Psoas muscle (tissue), 8 donors: ENCODE results near the gene TTC29. TPM values are rescaled to one million over a fixed set of nuclear protein-coding genes. Genes with fewer than 3 reads are reported as not detected.

Experiments used
- ATAC-seq, 4 donors: fragments of 200-7000 bp; cut with Tn5 transposase; one replicate each; pipeline ENCODE4 v1.9.1; 2020; ENCODE audit warnings: moderate library complexity in 3 of 4, mild to moderate bottlenecking in 2 of 4
- DNase-seq, 2 donors: peaks; one replicate each; pipeline ENCODE4 v3.0.0-alpha.2; 2020
- H3K27ac ChIP-seq: fragments of 200-600 bp; one replicate; pipeline ENCODE4 v1.8.0; 2022
- H3K27me3 ChIP-seq, 3 donors: fragments of 200-600 bp in 1 of 3; one replicate each; pipeline versions ENCODE4 v1.6.1 to v1.8.0; 2013 to 2022; ENCODE audit warnings: low read length in 2 of 3, mild to moderate bottlenecking in 2 of 3, moderate library complexity in 1 of 3; ENCODE audit not compliant: insufficient read depth in 3 of 3
- H3K36me3 ChIP-seq, 2 donors: fragments of 200-600 bp in 1 of 2; one replicate each; pipeline versions ENCODE4 v1.6.1 to v1.8.0; 2013 to 2022; ENCODE audit warnings: low read depth in 1 of 2, mild to moderate bottlenecking in 1 of 2, moderate library complexity in 1 of 2; ENCODE audit not compliant: insufficient read depth in 1 of 2
- H3K4me1 ChIP-seq: fragments of 200-600 bp; one replicate; pipeline ENCODE4 v1.8.0; 2022
- H3K4me3 ChIP-seq: fragments of 200-600 bp; one replicate; pipeline ENCODE4 v1.8.0; 2022; ENCODE audit warnings: mild to moderate bottlenecking
- H3K9me3 ChIP-seq: fragments of 200-600 bp; one replicate; pipeline ENCODE4 v1.8.0; 2022
- CTCF ChIP-seq: fragments of 200-600 bp; IDR thresholded peaks from one replicate; pipeline ENCODE4 v1.8.0; 2022; ENCODE audit warnings: antibody characterized with exemption
- WGBS, 3 donors: extraction: QIAGEN DNeasy Blood & Tissue Kit; methylation state at CpG; one replicate each; pipeline versions ENCODE4 v1.1.6 to v1.1.7; 2013; 5-methylcytosine and 5-hydroxymethylcytosine counted together
- intact Hi-C, 2 donors: fragments of 100-400 bp; cut with DNase I; formaldehyde crosslinking; loops; one replicate each; pipeline versions ENCODE4 v1.11.0 to v1.14.2; 2022
- polyA plus RNA-seq, 3 donors: library from polyadenylated mRNA; stranded (reverse); fragments of 200-250 nt; gene quantifications; one replicate each; pipeline ENCODE4 v1.2.3, GENCODE V29; 2013
- total RNA-seq, 4 donors: library from RNA; stranded (reverse); fragmentation: NEBNext Ultra II Directional in 2 of 4; extraction: Animal tissue kit (Norgen Biotek cat#: 25700) in 2 of 4; gene quantifications; one replicate each; pipeline versions ENCODE4 v1.2.1 to v1.2.4, GENCODE V29; 2021 to 2023
- donor health status: healthy with polysubstance abuse.
- donor health status: DM: no; HTN: no; CAD: no; lungs with moderate emphysema.
- donor health status: Bipolar disorder and iron deficiency.
- donor health status: healthy.
- donor health status: DM: yes; HTN: yes; CAD: no.
- donor health status: DM: no; HTN: no; CAD: no.
- donor health status: DM: no; HTN: no; CAD: no.
- donor health status: DM: yes; HTN: yes; CAD: no.

TTC29 gene
- total and polyA plus RNA-seq, 7 donors: 0.03 TPM; not detected in 6

- no peaks in the 10 kb centered on the region for H3K9me3 ChIP-seq
- 76 to 79% (median 76%) methylated on average over 6 of the region's 6 CpGs for WGBS, 3 donors
- no peak for ATAC-seq
- intact Hi-C loops: no loop called here
- H3K4me3 ChIP-seq: no peak overlapping the region
- H3K27me3 ChIP-seq: no peaks in the 10 kb centered on the region
- DNase-seq: no peak
- no peak overlapping the region for H3K27ac ChIP-seq
- H3K36me3 ChIP-seq: no peaks in the 10 kb centered on the region
- TF ChIP-seq CTCF: no peak
- H3K4me1 ChIP-seq: no peaks in the 10 kb centered on the region
Observed at GRCh38 chr4:146846882-146847281, 98.8 kb downstream of the TTC29 start.

GRCh38 chr4:146844761-146845160 lies 100.9 kb downstream of the TTC29 start:
- no peak overlapping the region for H3K4me3 ChIP-seq
- intact Hi-C loops: no loop called here

GRCh38 chr4:146842876-146843275 lies 102.8 kb downstream of the TTC29 start:
- H3K4me3 ChIP-seq: no peak overlapping the region
- no peaks in the 10 kb centered on the region for H3K9me3 ChIP-seq
- H3K27ac ChIP-seq: no peak overlapping the region
- H3K27me3 ChIP-seq: no peaks in the 10 kb centered on the region
- intact Hi-C loops: no loop called here
- no peak for ATAC-seq
- TF ChIP-seq CTCF: no peak
- DNase-seq: no peak
- H3K4me1 ChIP-seq: no peaks in the 10 kb centered on the region
- 73 to 78% (median 74%) methylated on average over 1 of the region's 1 CpG for WGBS, 3 donors
- no peaks in the 10 kb centered on the region for H3K36me3 ChIP-seq

More at GRCh38 chr4:146844761-146845160, 100.9 kb downstream of the TTC29 start:
- no peak overlapping the region for H3K27ac ChIP-seq
- no peak for DNase-seq
- H3K9me3 ChIP-seq: no peaks in the 10 kb centered on the region
- no peak for TF ChIP-seq CTCF
- H3K4me1 ChIP-seq: no peaks in the 10 kb centered on the region
- no peaks in the 10 kb centered on the region for H3K36me3 ChIP-seq
- H3K27me3 ChIP-seq: no peaks in the 10 kb centered on the region
- 29 to 42% (median 37%) methylated on average over 4 of the region's 4 CpGs for WGBS, 3 donors
- no peak for ATAC-seq

GRCh38 chr4:146840731-146841130 lies 104.9 kb downstream of the TTC29 start:
- Histone ChIP-seq H3K4me1 (no peaks in the 10 kb centered on the region), H3K27ac (no peak overlapping the region), H3K4me3 (no peak overlapping the region), H3K9me3 (no peaks in the 10 kb centered on the region), H3K36me3 (no peaks in the 10 kb centered on the region), H3K27me3 (no peaks in the 10 kb centered on the region)
- ATAC-seq (no peak), DNase-seq (no peak)
- intact Hi-C loops: no loop called here
- TF ChIP-seq CTCF: no peak

GRCh38 chr4:146835096-146835495 lies 110.6 kb downstream of the TTC29 start:
- 80 to 90% (median 84%) methylated on average over 1 of the region's 1 CpG for WGBS, 3 donors
- no peaks in the 10 kb centered on the region for H3K36me3 ChIP-seq
- DNase-seq (no peak), ATAC-seq (no peak)
- TF ChIP-seq CTCF: no peak
- no peak overlapping the region for H3K4me3 ChIP-seq
- H3K27me3 ChIP-seq: no peaks in the 10 kb centered on the region
- H3K4me1 ChIP-seq: no peaks in the 10 kb centered on the region
- no peak overlapping the region for H3K27ac ChIP-seq
- no peaks in the 10 kb centered on the region for H3K9me3 ChIP-seq
- intact Hi-C loops: no loop called here
